Large intestine (tissue), 3 donors: ENCODE measurements around the gene LRRTM2. TPM values are rescaled to one million over a fixed set of nuclear protein-coding genes. Genes with fewer than 3 reads are reported as not detected.
"Not testable (repeated sequence)": the region's sequence is repeated elsewhere in the genome, so short reads cannot be mapped to it uniquely, and the experiment has no call there.

Experiments used
- DNase-seq, 2 donors: peaks; one replicate each; pipeline versions ENCODE4 v3.0.0 to v3.0.0-alpha.2; 2013
- H3K27ac ChIP-seq: one replicate; pipeline ENCODE4 v1.5.1; 2013; ENCODE audit warnings: low read length
- H3K27me3 ChIP-seq: 2 replicates; pipeline ENCODE4 v1.6.1; 2013; ENCODE audit warnings: low read length; ENCODE audit not compliant: control insufficient read depth, insufficient read depth
- H3K36me3 ChIP-seq: 2 replicates; pipeline ENCODE4 v1.6.1; 2013; ENCODE audit warnings: low read length; ENCODE audit not compliant: control insufficient read depth, insufficient read depth
- H3K4me1 ChIP-seq: one replicate; pipeline ENCODE4 v1.6.1; 2013; ENCODE audit warnings: low read length; ENCODE audit not compliant: control insufficient read depth, insufficient read depth
- H3K4me3 ChIP-seq: one replicate; pipeline ENCODE4 v1.5.1; 2013; ENCODE audit warnings: low read length
- H3K9me3 ChIP-seq: one replicate; pipeline ENCODE4 v1.6.1; 2013; ENCODE audit warnings: mild to moderate bottlenecking, low read depth, low read length, moderate library complexity; ENCODE audit not compliant: control insufficient read depth
- WGBS: methylation state at CpG from one replicate; pipeline ENCODE4 v1.1.5; 2013; ENCODE audit warnings: low lambda C conversion rate; ENCODE audit not compliant: insufficient coverage; 5-methylcytosine and 5-hydroxymethylcytosine counted together
- polyA plus RNA-seq: library from polyadenylated mRNA; unstranded; fragments of 120-200 nt; gene quantifications from one replicate; pipeline ENCODE4 v1.2.1, GENCODE V29; 2013

Gene LRRTM2
- polyA plus RNA-seq, 1 donor: 2.6 TPM

DNA sequence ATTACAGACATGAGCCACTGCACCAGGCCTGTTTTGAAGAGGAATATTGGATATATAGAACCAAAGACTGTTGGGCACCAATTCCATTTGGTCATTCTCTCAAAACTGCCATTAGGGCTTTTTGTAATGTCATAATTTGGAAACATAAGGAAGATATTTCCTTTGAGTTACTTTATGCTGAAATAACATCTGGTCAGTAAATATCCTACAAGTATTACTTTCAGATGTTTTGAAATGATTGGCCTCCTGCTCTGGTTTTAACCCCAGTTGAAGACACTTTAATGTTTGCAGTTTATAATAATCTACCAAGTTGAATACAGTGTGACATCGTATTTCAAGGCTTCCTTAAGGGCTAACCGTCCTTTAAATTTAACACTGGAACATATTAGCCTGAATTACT, 33.6 kb downstream of the LRRTM2 start:
- H3K36me3 ChIP-seq: no peaks in the 10 kb centered on the region
- WGBS: 93% methylated on average over 2 of the region's 2 CpGs
- H3K27me3 ChIP-seq: no peaks in the 10 kb centered on the region
- no peak for DNase-seq
- H3K4me1 ChIP-seq: no peaks in the 10 kb centered on the region
- H3K27ac ChIP-seq: no peak overlapping the region
- H3K9me3 ChIP-seq: no peaks in the 10 kb centered on the region
- no peak overlapping the region for H3K4me3 ChIP-seq

DNA sequence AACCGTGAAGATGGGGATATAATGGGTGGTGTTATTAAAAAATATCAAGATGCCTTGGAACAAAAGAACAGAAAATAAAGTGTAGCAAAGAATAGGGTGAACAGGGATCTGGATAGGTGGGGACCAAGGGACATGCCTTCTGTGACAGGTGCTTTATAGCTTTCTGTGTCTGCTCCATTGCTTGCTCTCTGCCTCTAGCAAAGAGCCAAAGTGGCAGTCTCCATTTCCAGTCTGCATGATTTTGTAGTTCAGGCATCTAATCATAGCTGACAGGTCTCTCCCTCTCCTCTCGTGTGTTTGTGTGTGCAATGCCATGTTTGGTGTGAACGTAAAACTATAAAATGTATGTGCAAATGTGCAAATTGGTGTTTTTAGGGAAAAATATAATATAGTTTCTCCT, 35.0 kb downstream of the LRRTM2 start:
- Histone ChIP-seq H3K4me3 (no peak overlapping the region), H3K27ac (no peak overlapping the region), H3K9me3 (no peaks in the 10 kb centered on the region), H3K4me1 (no peaks in the 10 kb centered on the region), H3K36me3 (peaks cover 3% of the 10 kb centered on the region), H3K27me3 (no peaks in the 10 kb centered on the region)
- no peak for DNase-seq
- 71% methylated on average over 1 of the region's 3 CpGs for WGBS

DNA sequence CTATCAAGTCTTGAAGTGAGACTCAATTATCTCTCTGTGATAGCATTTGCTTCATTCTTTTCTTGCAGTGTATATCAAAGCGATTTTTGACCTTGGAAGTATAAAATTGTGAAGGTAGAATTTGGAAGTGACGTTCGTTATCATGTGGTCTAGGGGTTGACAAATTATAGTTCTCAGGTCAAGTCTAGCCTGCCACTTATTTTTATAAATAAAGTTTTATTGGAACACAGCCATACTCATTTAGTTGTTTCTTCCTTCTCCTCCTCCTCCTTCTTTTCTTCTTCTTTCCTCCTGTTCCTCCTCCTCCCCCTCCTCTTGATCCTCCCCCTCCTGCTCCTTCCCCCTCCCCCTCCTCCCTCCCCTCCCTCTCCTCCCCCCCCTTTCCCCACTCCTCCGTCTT, 38.0 kb downstream of the LRRTM2 start:
- Histone ChIP-seq H3K4me3 (no peak overlapping the region), H3K4me1 (no peaks in the 10 kb centered on the region)
- DNase-seq: no peak

DNA sequence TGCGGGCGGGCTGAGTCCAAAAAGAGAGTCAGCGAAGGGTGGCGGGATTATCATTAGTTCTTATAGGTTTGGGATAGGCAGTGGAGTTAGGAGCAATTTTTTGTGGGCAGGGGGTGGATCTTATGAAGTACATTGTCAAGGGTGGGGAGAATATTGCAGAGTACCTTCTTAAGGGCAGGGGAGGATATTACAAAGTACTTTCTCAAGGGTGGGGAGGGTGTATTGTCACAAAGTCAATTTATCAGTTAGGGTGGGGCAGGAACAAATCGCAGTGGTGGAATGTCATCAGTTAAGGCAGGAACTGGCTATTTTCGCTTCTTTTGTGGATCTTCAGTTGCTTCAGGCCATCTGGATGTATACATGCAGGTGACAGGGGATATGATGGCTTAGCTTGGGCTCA, 40.3 kb downstream of the LRRTM2 start:
- not testable (repeated sequence) for H3K27ac ChIP-seq, H3K27me3 ChIP-seq, H3K4me1 ChIP-seq, DNase-seq, H3K4me3 ChIP-seq, H3K9me3 ChIP-seq
- WGBS: no CpG with 5 or more reads among the region's 6 CpGs
- H3K36me3 ChIP-seq: peaks cover 17% of the 10 kb centered on the region

More for the DNA sequence above, 38.0 kb downstream of the LRRTM2 start:
- WGBS: 100% methylated on average over 2 of the region's 4 CpGs
- Histone ChIP-seq H3K27me3 (no peaks in the 10 kb centered on the region), H3K27ac (no peak overlapping the region), H3K9me3 (peaks cover 4% of the 10 kb centered on the region), H3K36me3 (peaks cover 10% of the 10 kb centered on the region)

DNA sequence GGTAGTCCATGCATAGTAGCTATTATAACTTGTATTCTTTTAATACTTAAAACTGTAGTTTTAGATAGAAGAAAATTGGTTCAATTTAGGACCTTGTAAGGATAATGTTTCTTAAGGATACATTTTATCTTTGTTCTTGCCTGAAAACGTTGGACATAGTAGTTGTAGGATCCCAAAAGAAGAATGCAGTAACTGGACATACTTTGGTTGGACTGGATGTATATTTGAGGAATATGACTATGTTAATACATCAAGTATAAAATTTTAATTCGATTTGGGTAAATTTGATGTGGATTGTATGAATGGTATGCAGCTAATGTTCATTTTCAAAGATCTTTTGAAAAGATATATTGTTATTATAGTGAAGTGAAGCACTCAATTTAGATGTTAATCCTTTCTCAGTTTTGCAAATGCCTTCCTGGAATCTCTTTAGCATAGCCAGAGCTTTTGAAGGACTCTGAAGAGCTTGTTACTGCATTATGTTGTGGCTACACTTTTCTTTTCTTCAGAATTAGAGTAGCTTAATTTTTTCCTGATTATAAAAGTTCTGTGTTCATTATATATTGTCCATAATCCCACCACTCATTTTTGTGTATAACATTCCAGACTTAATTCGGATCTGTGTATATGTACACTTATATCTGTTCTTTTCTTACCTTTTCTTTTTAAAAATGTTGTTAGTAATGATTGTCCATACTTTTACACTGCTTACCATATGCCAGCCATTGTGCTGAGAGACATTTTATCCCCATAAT, 41.2 kb downstream of the LRRTM2 start:
- H3K9me3 ChIP-seq: peaks cover 4% of the 10 kb centered on the region
- no peak overlapping the region for H3K4me3 ChIP-seq

DNA sequence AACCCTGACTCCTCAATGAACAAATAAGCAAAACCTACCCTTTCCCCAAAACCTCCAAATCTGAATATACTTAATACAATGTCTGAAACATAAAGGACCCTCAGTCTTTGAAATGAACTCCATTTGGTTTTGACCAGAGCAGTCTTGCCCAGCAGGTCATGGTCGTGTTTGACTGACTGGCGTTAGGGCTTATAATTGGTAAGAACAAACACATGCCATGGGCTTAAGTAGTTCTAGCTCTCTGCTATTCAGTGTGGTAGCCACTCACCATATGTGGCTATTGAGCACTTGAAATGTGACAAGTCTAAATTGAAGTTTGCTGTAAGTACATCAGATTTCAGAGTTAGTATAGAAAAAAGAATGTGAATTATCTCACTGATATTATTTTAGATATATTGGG, 42.1 kb downstream of the LRRTM2 start:
- DNase-seq: no peak
- H3K27me3 ChIP-seq: no peaks in the 10 kb centered on the region
- H3K4me1 ChIP-seq: no peaks in the 10 kb centered on the region
- H3K27ac ChIP-seq: no peak overlapping the region
- WGBS: no CpG with 5 or more reads among the region's 2 CpGs
- peaks cover 4% of the 10 kb centered on the region for H3K9me3 ChIP-seq
- no peak overlapping the region for H3K4me3 ChIP-seq
- peaks cover 29% of the 10 kb centered on the region for H3K36me3 ChIP-seq

More for the DNA sequence above, 41.2 kb downstream of the LRRTM2 start:
- 21% methylated on average over 3 of the region's 3 CpGs for WGBS
- Histone ChIP-seq H3K27me3 (no peaks in the 10 kb centered on the region), H3K36me3 (peaks cover 23% of the 10 kb centered on the region), H3K4me1 (no peaks in the 10 kb centered on the region), H3K27ac (no peak overlapping the region)
- no peak for DNase-seq

DNA sequence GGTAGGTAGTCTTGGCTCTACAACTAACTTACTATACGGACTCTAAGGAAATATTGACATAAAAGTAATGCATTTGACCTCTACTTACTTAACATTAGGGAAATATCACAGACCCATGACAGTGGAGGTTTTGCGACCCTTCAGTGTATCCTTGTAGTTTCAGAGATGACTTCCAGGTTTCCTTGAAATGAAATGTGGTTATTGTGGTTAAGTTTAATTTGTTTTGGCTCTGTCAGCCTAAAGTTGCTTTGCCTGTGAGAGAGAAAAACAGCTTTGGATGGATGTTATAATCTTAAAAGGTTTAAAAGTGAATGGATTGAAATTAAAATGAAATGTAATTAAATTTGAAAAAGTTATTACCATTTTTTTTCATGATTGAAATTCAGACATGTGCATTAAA, 42.9 kb downstream of the LRRTM2 start:
- Histone ChIP-seq H3K36me3 (peaks cover 36% of the 10 kb centered on the region), H3K27ac (no peak overlapping the region), H3K9me3 (peaks cover 4% of the 10 kb centered on the region), H3K4me3 (no peak overlapping the region), H3K27me3 (no peaks in the 10 kb centered on the region), H3K4me1 (no peaks in the 10 kb centered on the region)
- WGBS: 100% methylated on average over 1 of the region's 2 CpGs
- DNase-seq: no peak

DNA sequence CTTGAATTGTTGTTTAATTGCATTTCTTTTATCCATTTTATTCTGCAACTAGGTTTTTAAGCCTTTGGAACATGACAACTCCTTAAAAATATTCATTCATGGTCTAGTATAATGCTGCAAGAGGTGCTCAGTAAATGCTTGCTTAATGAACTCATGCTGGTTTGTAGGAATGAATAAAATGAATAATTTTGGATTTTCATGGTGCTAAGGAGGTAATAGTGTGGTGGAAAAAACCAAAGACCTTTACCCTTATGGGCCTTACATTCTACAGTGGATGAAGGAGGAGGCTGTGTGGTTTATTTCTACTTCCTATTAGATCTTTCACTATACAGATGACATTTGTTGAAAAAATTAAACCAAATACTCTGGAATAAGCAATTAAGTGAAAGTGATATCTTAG, 43.4 kb downstream of the LRRTM2 start:
- Histone ChIP-seq H3K27me3 (no peaks in the 10 kb centered on the region), H3K36me3 (peaks cover 38% of the 10 kb centered on the region), H3K27ac (no peak overlapping the region), H3K9me3 (peaks cover 4% of the 10 kb centered on the region), H3K4me3 (no peak overlapping the region), H3K4me1 (no peaks in the 10 kb centered on the region)
- no peak for DNase-seq

DNA sequence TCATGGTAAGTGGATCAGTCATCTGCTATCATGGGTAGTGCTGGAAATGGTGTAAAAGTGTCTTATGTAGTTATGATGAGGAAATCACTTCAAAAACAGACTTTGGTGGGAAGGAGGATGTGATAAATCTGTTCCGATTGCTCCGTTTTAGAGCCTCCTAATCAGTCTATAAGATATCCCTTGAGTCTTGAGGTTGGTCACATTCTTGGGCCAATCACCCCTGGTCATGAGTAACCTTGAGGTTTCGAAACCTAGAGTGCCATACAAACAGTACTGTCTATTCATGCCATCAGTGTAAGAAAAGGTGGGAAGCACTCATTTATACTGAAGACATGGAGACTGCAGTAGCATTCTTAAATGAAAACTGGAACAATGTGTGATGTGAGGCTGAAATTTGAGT, 45.8 kb downstream of the LRRTM2 start:
- Histone ChIP-seq H3K27me3 (no peaks in the 10 kb centered on the region), H3K9me3 (no peaks in the 10 kb centered on the region), H3K4me3 (no peak overlapping the region), H3K4me1 (no peaks in the 10 kb centered on the region), H3K27ac (no peak overlapping the region), H3K36me3 (peaks cover 50% of the 10 kb centered on the region)
- peak in 1 of 2 donors; percentile 29 for DNase-seq
- no CpG with 5 or more reads among the region's 3 CpGs for WGBS

DNA sequence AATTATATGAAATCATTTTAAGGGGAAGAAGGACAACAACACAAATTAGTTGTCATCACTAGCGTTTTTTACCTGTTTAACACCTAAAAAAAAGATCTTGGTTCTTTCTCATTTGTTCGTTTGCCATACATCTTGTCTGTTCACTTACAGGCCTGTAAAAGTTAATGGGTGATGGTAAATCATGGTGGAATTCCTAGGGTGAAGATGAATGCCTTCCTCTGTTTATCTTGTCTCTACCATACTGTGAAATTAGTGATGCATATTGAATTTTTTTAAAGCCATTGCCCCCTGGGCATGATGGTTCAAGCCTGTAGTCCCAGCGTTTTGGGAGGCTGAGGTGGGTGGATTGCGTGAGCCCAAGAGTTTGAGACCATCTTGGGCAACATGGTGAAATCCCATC, 46.6 kb downstream of the LRRTM2 start:
- Histone ChIP-seq H3K36me3 (peaks cover 50% of the 10 kb centered on the region), H3K4me3 (no peak overlapping the region), H3K27me3 (no peaks in the 10 kb centered on the region), H3K4me1 (no peaks in the 10 kb centered on the region), H3K9me3 (no peaks in the 10 kb centered on the region), H3K27ac (no peak overlapping the region)
- WGBS: no CpG with 5 or more reads among the region's 4 CpGs
- DNase-seq: no peak
